Thoracic aorta (tissue), 2 donors: ENCODE data around the gene DXO. TPM values are rescaled to one million over a fixed set of nuclear protein-coding genes. Genes with fewer than 3 reads are reported as not detected.

ENCODE experiments used
- ATAC-seq: fragments of 150-250 bp; one replicate; pipeline ENCODE4 v1.8.0; 2017; ENCODE audit warnings: low read depth; ENCODE audit not compliant: insufficient number of reproducible peaks, low FRiP score
- DNase-seq: peaks from one replicate; pipeline ENCODE4 v3.0.0-alpha.2; 2020; ENCODE audit warnings: low spot score
- H3K27ac ChIP-seq, 2 donors: fragments of 200-600 bp; sonication (generic); 1 replicate in 1 of 2; 2 replicates in 1 of 2; pipeline ENCODE4 v1.5.1; 2016; ENCODE audit warnings: mild to moderate bottlenecking in 2 of 2, moderate library complexity in 2 of 2
- H3K27me3 ChIP-seq: fragments of 200-600 bp; sonication (generic); replicated peaks from 2 replicates; pipeline ENCODE4 v1.6.0; 2016; ENCODE audit warnings: mild to moderate bottlenecking; ENCODE audit not compliant: insufficient read depth
- H3K36me3 ChIP-seq: fragments of 200-600 bp; sonication (generic); one replicate; pipeline ENCODE4 v1.5.1; 2016
- H3K4me1 ChIP-seq, 2 donors: fragments of 200-600 bp; sonication (generic); 1 replicate in 1 of 2; 2 replicates in 1 of 2; pipeline versions ENCODE4 v1.5.1 to v1.6.0; 2016; ENCODE audit warnings: low read depth in 2 of 2, mild to moderate bottlenecking in 1 of 2; ENCODE audit not compliant: control insufficient read depth in 1 of 2
- H3K4me3 ChIP-seq: fragments of 200-600 bp; sonication (generic); 2 replicates; pipeline ENCODE4 v1.5.1; 2016; ENCODE audit warnings: mild to moderate bottlenecking
- H3K9me3 ChIP-seq: fragments of 200-600 bp; sonication (generic); 2 replicates; pipeline ENCODE4 v1.5.1; 2016
- CTCF ChIP-seq: fragments of 200-600 bp; sonication (generic); IDR thresholded peaks from one replicate; pipeline ENCODE4 v1.5.1; 2019; ENCODE audit warnings: antibody characterized with exemption
- total RNA-seq, 2 donors: library from RNA; depleted of rRNA; stranded (reverse); fragments of >200 nt; gene quantifications; one replicate each; pipeline versions ENCODE4 v1.1.0 to v1.2.3, GENCODE V29; 2016

DXO gene
- total RNA-seq, 2 donors from 2014 or later, result 14.1 to 45.4 TPM

GRCh38 chr6:31927242-31927862, 44.6 kb downstream of the DXO start, which contains the start of gene C2:
Gene C2, plus strand, starts transcription at chr6:31927717. Its CDS starts 36 bp downstream, at chr6:31927753.
- ATAC-seq (no peak), DNase-seq (no peak)
- Histone ChIP-seq H3K9me3 (no peaks in the 10 kb centered on the region), H3K27me3 (no peaks in the 10 kb centered on the region), H3K4me1 (no peaks in the 10 kb centered on the region), H3K36me3 (no peaks in the 10 kb centered on the region), H3K27ac (no peak within 1 kb of the TSS), H3K4me3 (peak within 1 kb of the TSS; percentile 52)
- no peak for TF ChIP-seq CTCF

- Histone ChIP-seq H3K27ac (no peak overlapping the region), H3K36me3 (no peaks in the 10 kb centered on the region), H3K4me1 (no peaks in the 10 kb centered on the region), H3K27me3 (no peaks in the 10 kb centered on the region), H3K9me3 (no peaks in the 10 kb centered on the region), H3K4me3 (no peak overlapping the region)
- no peak for TF ChIP-seq CTCF
- no peak for ATAC-seq
- no peak for DNase-seq
These were observed 49.0 kb downstream of the DXO start for GRCh38 chr6:31922942-31923341.

- H3K4me1 ChIP-seq, result no peaks in the 10 kb centered on the region
- H3K27me3 ChIP-seq, result no peaks in the 10 kb centered on the region
- DNase-seq, result no peak
- no peaks in the 10 kb centered on the region for H3K9me3 ChIP-seq
- ATAC-seq, result no peak
- no peak overlapping the region for H3K4me3 ChIP-seq
- no peaks in the 10 kb centered on the region for H3K36me3 ChIP-seq
- TF ChIP-seq CTCF, result no peak
- H3K27ac ChIP-seq, result no peak overlapping the region
These were observed 51.1 kb downstream of the DXO start for GRCh38 chr6:31920811-31921210.

Other genes with a start within 250 kb of the DXO start
- gene MPIG6B, start 248.8 kb downstream of the DXO start, total RNA-seq, result not detected
- gene DDAH2, start 242.8 kb downstream of the DXO start, total RNA-seq, result 100 to 1,000 TPM; 136 TPM
- 100 to 1,000 TPM; 222 to 251 TPM for gene CLIC1, start 235.6 kb downstream of the DXO start, total RNA-seq
- gene MSH5, start 232.1 kb downstream of the DXO start, total RNA-seq, result 10 to 100 TPM in 1 of 2 donors, 1 to 10 TPM in 1; 5.7 to 10.5 TPM
- 10 to 100 TPM in 1 of 2 donors, not detected in 1; 13.3 TPM for gene SAPCD1, start 209.5 kb downstream of the DXO start, total RNA-seq
- gene VWA7, start 194.8 kb downstream of the DXO start, total RNA-seq, result under 1 TPM; 0.68 to 0.78 TPM
- gene VARS1, start 176.4 kb downstream of the DXO start, total RNA-seq, result 10 to 100 TPM; 24.8 to 46.8 TPM
- gene LSM2, start 165.2 kb downstream of the DXO start, total RNA-seq, result 10 to 100 TPM; 21.2 to 40.1 TPM
- 1 to 10 TPM; 1.1 to 1.2 TPM for gene HSPA1L, start 156.9 kb downstream of the DXO start, total RNA-seq
- 100 to 1,000 TPM; 240 to 354 TPM for gene HSPA1A, start 156.6 kb downstream of the DXO start, total RNA-seq
- gene HSPA1B, start 144.4 kb downstream of the DXO start, total RNA-seq, result 100 to 1,000 TPM; 178 to 262 TPM
- gene NEU1, start 109.3 kb downstream of the DXO start, total RNA-seq, result 10 to 100 TPM; 26.0 to 35.2 TPM
- 1 to 10 TPM in 1 of 2 donors, not detected in 1; 5.8 TPM for gene SLC44A4, start 93.1 kb downstream of the DXO start, total RNA-seq
- gene EHMT2, start 74.4 kb downstream of the DXO start, total RNA-seq, result 10 to 100 TPM; 19.5 to 33.2 TPM
- 1 to 10 TPM in 1 of 2 donors, not detected in 1; 1.6 TPM for gene ZBTB12, start 70.1 kb downstream of the DXO start, total RNA-seq
- 10 to 100 TPM; 13.8 to 40.2 TPM for gene C2, start 44.4 kb downstream of the DXO start, total RNA-seq
- 100 to 1,000 TPM in 1 of 2 donors, 10 to 100 TPM in 1; 55.2 to 142 TPM for gene CFB, start 26.0 kb downstream of the DXO start, total RNA-seq
- gene NELFE, start 13.2 kb downstream of the DXO start, total RNA-seq, result 10 to 100 TPM; 62.4 to 69.3 TPM
- gene SKIC2, start 13.0 kb downstream of the DXO start, total RNA-seq, result 10 to 100 TPM; 37.7 to 73.0 TPM
- 100 to 1,000 TPM in 1 of 2 donors, 10 to 100 TPM in 1; 30.2 to 162 TPM for gene C4A, start 9.9 kb upstream of the DXO start, total RNA-seq
- 100 to 1,000 TPM in 1 of 2 donors, 10 to 100 TPM in 1; 44.3 to 108 TPM for gene C4B, start 42.7 kb upstream of the DXO start, total RNA-seq
- 1 to 10 TPM in 1 of 2 donors, not detected in 1; 2.4 TPM for gene CYP21A2, start 66.3 kb upstream of the DXO start, total RNA-seq
- gene TNXB, start 137.2 kb upstream of the DXO start, total RNA-seq, result 100 to 1,000 TPM; 194 to 210 TPM
- gene ATF6B, start 156.1 kb upstream of the DXO start, total RNA-seq, result 10 to 100 TPM; 38.2 to 60.9 TPM
- 1 to 10 TPM in 1 of 2 donors, under 1 TPM in 1; 0.41 to 3.2 TPM for gene FKBPL, start 158.2 kb upstream of the DXO start, total RNA-seq
- 1 to 10 TPM; 3.8 to 6.8 TPM for gene PRRT1, start 179.8 kb upstream of the DXO start, total RNA-seq
- 10 to 100 TPM; 21.8 to 42.0 TPM for gene PPT2, start 182.0 kb upstream of the DXO start, total RNA-seq
- gene EGFL8, start 192.5 kb upstream of the DXO start, total RNA-seq, result 10 to 100 TPM; 13.8 to 16.2 TPM
- gene AGPAT1, start 203.9 kb upstream of the DXO start, total RNA-seq, result 10 to 100 TPM; 43.0 to 53.1 TPM
- 10 to 100 TPM; 63.5 to 68.4 TPM for gene RNF5, start 206.3 kb upstream of the DXO start, total RNA-seq
- 1 to 10 TPM; 1.8 to 3.8 TPM for gene AGER, start 212.1 kb upstream of the DXO start, total RNA-seq
- gene PBX2, start 218.1 kb upstream of the DXO start, total RNA-seq, result 10 to 100 TPM; 35.7 to 59.4 TPM
- 10 to 100 TPM; 11.9 to 22.2 TPM for gene GPSM3, start 220.5 kb upstream of the DXO start, total RNA-seq